GM18873 (cell line): ENCODE data around the gene CACNA2D2.

Source experiments
- ATAC-seq: cut with Tn5 transposase; IDR thresholded peaks from one replicate; pipeline ENCODE4 v1.9.1; 2021; ENCODE audit warnings: mild to moderate bottlenecking, moderate library complexity, moderate number of reproducible peaks; ENCODE audit not compliant: unreplicated experiment, low FRiP score

Gene CACNA2D2

GRCh38 chr3:50354186-50354764, 149.2 kb downstream of the CACNA2D2 start:
- no peak for ATAC-seq

GRCh38 chr3:50353245-50354004, 150.0 kb downstream of the CACNA2D2 start:
- ATAC-seq: no peak

- ATAC-seq: no peak
Observed at GRCh38 chr3:50352781-50353180, 150.7 kb downstream of the CACNA2D2 start.

- ATAC-seq: no peak
Observed at GRCh38 chr3:50351323-50351697, 152.1 kb downstream of the CACNA2D2 start.

GRCh38 chr3:50350527-50351322, 152.7 kb downstream of the CACNA2D2 start, which contains the start of the genes CYB561D2 and NPRL2:
Gene CYB561D2 (plus strand): TSS chr3:50350862. CDS start chr3:50351434, 572 bp downstream.
Gene NPRL2 (minus strand): TSS chr3:50350775. CDS start chr3:50350652, 123 bp downstream.
- peak; percentile 65 for ATAC-seq

- ATAC-seq: no peak
Observed at GRCh38 chr3:50350213-50350526, 153.3 kb downstream of the CACNA2D2 start.

GRCh38 chr3:50347187-50347813, 156.1 kb downstream of the CACNA2D2 start:
- ATAC-seq: no peak

- no peak for ATAC-seq
Observed at GRCh38 chr3:50345586-50346234, 157.7 kb downstream of the CACNA2D2 start, which contains the start of gene ZMYND10. Gene ZMYND10 (minus strand): TSS chr3:50345732. CDS start chr3:50345579, 153 bp downstream.

GRCh38 chr3:50345008-50345407, 158.4 kb downstream of the CACNA2D2 start:
- ATAC-seq: no peak

GRCh38 chr3:50342813-50343633, 160.4 kb downstream of the CACNA2D2 start:
- ATAC-seq: no peak

GRCh38 chr3:50341996-50342650, 161.3 kb downstream of the CACNA2D2 start:
- ATAC-seq: no peak

GRCh38 chr3:50341537-50341936, 161.9 kb downstream of the CACNA2D2 start:
- no peak for ATAC-seq

GRCh38 chr3:50340448-50341329, 162.7 kb downstream of the CACNA2D2 start, which contains the start of gene RASSF1:
Gene RASSF1 (minus strand): TSS chr3:50340836. CDS start chr3:50340805, 31 bp downstream.
- ATAC-seq: no peak

GRCh38 chr3:50340147-50340447, 163.3 kb downstream of the CACNA2D2 start:
- no peak for ATAC-seq

- no peak for ATAC-seq
Observed at GRCh38 chr3:50339485-50340146, 163.8 kb downstream of the CACNA2D2 start.

GRCh38 chr3:50338965-50339364, 164.5 kb downstream of the CACNA2D2 start:
- no peak for ATAC-seq

- peak; percentile 75 for ATAC-seq
Observed at GRCh38 chr3:50337175-50337861, 166.1 kb downstream of the CACNA2D2 start.
